ENCODE measurements around the gene DMXL1.

DMXL1 gene

DNA sequence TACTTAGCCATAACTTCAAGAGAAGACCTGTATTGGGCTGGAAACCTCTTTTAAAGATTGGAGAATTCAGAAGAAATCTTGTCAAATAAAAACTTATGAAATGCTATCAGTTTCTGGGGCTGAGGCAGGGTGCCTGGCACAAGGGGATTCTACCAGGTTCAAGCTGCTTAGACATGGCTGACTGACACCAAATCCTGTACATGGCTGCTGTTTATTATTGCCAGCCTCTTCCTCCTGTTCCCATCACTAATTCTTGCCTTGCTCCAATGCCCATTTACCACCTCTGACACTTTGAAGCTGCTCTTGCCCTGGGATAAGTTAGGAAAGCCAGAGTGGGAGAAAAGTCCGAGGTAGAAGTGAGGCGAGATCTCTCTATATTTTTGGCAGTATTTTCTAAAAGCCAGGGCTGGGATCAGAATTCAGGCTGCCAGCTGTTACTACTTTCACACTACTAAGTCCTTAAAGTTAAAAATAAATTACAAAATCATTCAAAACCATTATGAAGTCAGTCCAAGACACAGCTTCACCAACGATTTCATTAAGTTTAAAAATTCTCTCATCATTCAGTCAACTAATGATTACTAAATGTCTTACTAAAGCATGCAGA lies 218.7 kb downstream of the DMXL1 start:
- no peak for DNase-seq (ENCODE audit: low spot score)

DNA sequence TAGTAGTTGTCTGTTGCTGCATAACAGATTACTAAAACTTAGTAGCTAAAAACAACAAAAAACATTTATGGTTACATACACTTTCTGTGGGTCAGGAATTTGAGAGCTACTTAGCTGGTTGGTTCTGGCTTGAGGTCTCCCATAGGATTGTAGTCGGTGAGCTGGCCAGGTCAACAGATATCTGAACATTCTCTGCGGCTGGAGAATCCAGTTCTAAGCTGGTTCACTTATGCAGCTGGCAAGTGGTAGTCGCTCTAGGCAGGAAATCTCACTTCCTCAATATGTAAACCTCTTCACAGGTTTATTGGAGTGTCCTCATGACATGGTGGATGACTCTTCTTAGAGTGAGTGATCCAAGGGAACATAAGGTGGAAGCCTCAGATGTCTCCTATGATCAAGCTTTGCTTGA lies 219.3 kb downstream of the DMXL1 start:
- no peak for DNase-seq (ENCODE audit: low spot score)

DNA sequence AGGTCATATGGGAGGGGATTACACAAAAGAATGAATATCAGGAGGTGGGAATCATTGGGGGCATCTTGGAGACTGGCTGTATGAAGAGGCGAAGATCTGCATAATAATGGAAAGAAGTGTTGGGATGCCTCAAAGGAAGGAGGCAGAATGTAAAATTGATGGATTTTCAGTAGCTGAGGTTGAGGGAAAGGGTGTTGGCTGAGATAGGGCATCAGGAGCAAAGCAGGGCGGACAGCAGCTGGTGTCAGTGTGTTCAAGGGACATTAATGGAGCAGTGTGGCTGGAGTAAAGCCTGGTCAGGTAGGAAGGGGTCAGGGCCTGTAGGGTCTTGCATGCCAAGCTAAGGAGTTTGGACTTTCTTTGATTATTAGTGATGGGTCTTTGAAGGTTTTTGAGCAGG lies 219.7 kb downstream of the DMXL1 start:
- DNase-seq (ENCODE audit: low spot score): no peak

DNA sequence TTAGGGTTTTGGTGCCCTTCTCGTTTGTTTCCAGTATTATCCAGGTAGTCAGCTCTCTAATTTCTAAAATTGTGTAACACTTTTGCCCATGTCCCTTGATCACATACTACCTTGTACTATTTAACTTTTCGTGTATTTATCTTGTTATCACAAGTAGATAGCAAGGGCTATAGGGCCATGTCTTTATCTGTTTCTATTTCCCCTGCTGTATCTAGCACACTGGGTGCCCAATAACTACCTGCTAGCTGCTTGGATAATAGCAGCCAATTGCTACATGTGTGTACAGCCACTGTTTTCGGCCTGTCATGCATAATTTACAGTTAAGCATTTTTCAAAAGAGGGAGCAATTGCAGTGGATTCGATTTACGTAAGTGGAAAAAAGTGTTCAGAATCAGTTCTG lies 220.2 kb downstream of the DMXL1 start:
- no peak for DNase-seq (ENCODE audit: low spot score)

DNA sequence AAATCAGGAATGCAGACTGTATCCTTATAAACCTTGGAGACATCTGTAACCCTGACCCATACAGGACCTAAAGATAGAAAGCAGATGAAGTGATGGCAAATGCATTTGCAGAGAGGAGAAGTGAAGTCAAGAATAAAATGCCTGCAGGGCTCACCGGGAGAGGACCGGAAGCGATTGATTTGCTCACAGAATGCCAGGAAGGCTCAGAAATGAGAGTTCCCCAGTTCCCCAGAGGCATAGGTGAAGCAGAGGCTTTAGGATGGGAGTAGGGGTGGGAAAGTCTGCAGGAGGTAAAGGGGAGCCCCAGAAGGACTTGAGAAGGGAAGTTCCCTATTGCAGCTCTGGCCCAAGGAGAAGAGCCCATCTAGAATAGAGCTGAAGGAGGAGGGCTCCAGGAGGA lies 221.0 kb downstream of the DMXL1 start:
- no peak for DNase-seq (ENCODE audit: low spot score)

DNA sequence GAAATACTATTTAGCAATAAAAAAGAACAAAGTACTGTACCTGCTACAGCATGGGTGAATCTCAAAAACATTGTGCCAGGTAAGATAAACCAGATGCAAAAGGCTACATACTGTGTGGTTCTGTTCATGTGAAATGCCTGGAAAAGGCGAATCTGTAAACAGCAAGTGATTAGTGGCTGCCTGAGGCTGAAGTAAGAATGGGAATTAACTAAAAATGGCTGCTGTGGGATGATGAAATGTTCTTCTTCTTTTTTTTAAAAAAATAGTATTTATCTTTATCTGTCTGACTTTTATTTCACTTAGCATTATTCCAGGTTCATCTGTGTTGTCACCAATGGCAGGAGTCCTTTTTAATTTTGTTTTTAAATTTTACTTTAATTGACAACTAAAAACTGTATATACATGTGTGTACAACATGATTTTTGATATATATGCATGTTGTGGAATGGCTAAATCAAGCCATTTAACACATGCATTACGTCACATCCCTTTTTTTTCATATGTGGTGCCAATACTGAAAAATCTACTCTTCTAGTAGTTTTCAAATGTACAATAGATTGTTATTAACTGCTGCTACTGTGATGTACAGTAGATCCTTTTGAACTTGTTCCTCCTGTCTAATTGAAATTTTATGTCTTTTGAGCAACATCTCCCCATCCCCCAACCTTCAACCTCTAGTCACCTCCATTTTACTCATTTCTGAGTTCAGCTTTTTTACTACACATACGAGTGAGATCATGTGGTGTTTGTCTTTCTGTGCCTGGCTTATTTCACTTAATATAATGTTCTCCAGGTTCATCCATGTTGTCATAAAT lies 222.0 kb downstream of the DMXL1 start:
- DNase-seq (ENCODE audit: low spot score): no peak

DNA sequence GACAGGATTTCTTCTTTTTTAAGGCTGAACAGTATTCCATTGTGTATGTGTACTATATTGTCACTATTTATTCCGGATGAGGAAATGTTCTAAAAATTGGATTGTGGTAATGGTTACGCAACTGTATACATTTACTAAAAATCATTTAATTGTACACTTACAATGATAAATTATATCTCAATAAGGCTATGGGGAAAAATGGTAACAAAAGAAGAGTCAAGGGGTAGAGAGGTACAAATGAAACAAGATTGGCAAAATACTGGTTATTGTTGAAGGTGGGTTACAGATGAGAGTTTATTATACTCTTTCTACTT lies 222.6 kb downstream of the DMXL1 start:
- no peak for DNase-seq (ENCODE audit: low spot score)

All from left forelimb (tissue), 1 donor.